Measurements from ENCODE around the gene CST3. TPM values are rescaled to one million over a fixed set of nuclear protein-coding genes. Genes with fewer than 3 reads are reported as not detected.

The CST3 gene
- total RNA-seq, 2 donors from 2014 or later: 884 to 914 TPM

DNA sequence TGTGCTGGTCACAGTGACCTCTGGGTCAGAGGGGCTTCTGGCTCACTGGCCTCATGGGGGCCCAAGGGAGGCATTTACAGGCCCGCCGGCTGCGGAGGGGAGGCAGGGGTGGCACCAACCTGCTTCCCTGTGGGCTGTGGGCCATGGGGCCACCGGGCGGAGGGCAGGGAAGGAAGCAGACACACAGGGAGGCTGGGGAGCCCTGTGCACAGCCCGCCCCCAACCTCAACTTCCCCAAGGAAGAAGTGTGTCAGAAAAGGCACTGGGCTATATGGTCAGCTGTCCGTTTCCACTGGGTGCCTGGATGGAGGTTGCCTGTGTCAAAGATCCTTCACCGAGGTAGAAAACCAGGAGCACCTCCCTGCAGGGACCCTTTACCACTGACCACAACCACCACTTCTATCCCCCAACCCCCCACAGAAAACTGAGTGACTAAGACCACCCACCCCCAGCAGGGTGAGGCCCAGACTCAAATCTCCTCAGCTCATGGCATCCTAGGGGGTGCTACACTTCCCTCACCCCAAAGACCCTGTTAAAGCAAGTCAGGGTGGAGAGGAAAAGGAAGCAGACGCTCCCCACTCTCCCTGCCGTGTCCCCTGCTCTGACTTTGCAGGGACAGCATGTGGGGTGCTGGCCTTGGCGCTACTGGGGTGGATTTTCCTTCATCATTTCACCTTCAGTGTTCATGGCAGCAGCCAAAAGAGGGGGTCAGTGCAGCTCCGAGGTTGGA lies 5.6 kb downstream of the CST3 start:
- DNase-seq (ENCODE audit: low spot score): no peak
- Histone ChIP-seq H3K27ac (no peak overlapping the region), H3K4me1 (peaks cover 0 to 57% of the 10 kb centered on the region in 2 donors), H3K9me3 (no peaks in the 10 kb centered on the region), H3K36me3 (peaks cover 21% of the 10 kb centered on the region), H3K4me3 (no peak overlapping the region), H3K27me3 (no peaks in the 10 kb centered on the region)
- TF ChIP-seq, protein P1, sequence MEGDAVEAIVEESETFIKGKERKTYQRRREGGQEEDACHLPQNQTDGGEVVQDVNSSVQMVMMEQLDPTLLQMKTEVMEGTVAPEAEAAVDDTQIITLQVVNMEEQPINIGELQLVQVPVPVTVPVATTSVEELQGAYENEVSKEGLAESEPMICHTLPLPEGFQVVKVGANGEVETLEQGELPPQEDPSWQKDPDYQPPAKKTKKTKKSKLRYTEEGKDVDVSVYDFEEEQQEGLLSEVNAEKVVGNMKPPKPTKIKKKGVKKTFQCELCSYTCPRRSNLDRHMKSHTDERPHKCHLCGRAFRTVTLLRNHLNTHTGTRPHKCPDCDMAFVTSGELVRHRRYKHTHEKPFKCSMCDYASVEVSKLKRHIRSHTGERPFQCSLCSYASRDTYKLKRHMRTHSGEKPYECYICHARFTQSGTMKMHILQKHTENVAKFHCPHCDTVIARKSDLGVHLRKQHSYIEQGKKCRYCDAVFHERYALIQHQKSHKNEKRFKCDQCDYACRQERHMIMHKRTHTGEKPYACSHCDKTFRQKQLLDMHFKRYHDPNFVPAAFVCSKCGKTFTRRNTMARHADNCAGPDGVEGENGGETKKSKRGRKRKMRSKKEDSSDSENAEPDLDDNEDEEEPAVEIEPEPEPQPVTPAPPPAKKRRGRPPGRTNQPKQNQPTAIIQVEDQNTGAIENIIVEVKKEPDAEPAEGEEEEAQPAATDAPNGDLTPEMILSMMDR (IDR thresholded peaks at IDR 0.05): no peak

DNA sequence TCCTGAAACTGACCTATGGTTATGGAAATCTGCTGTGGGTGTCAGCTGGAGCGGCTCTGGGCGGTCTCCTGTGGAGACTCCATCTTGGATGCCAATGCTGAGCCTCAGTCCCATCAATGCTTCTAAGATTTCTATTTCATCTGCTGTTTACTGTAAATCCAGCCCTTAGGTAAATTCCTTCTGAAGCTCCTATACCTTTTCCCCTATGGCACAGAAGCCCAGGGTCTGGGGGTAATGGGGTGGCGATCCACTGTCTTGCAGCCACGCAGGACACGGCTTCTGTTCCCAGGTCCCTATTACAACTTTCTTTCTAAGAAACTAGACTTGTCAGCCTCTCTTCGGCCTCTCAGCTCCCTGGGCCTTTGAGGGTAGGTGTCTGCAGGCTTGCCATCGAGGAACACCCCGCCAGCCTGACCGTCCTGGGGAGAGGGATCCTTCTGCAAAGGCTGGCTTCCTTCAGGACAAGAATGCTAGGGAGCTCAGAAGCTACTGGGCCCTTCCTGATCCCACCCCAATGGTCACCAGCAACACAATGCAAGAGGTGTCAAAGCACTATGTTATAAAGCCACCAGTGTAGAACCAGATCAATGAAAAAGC lies 6.4 kb downstream of the CST3 start:
- peaks cover 21% of the 10 kb centered on the region for H3K36me3 ChIP-seq
- no peak for DNase-seq (ENCODE audit: low spot score)
- peaks cover 0 to 54% of the 10 kb centered on the region in 2 donors for H3K4me1 ChIP-seq
- H3K9me3 ChIP-seq: no peaks in the 10 kb centered on the region
- TF ChIP-seq, protein P1 (IDR thresholded peaks at IDR 0.05): no peak
- no peak overlapping the region for H3K27ac ChIP-seq
- H3K4me3 ChIP-seq: no peak overlapping the region
- H3K27me3 ChIP-seq: no peaks in the 10 kb centered on the region

DNA sequence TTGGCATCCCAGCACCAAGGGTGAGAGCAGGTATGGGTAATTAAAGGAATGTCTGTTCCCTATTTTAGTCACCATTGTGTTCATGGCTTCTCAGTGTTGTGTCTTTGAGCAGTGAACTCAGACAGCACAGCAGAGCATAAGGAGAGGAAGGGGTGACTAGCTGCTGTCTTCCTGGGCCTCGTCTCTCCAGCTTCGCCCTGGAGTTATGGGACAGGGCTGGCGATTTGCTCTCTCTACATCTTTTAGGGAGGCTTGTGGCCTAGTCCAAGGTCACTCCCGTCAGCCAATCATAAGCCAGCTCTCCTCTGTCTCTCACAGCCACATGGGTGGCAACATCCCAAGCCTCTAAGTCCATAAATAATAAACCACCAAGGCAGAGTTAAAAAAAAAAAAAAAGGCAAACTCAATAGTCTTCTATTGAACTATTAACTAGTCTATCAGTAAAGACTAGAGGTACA lies 7.3 kb downstream of the CST3 start:
- Histone ChIP-seq H3K4me3 (no peak overlapping the region), H3K27me3 (no peaks in the 10 kb centered on the region), H3K27ac (peak overlapping the region; percentile 31 to 72), H3K4me1 (peaks cover 0 to 50% of the 10 kb centered on the region in 2 donors), H3K36me3 (peaks cover 21% of the 10 kb centered on the region), H3K9me3 (no peaks in the 10 kb centered on the region)
- DNase-seq (ENCODE audit: low spot score): no peak
- TF ChIP-seq, protein P1 (IDR thresholded peaks at IDR 0.05): no peak

DNA sequence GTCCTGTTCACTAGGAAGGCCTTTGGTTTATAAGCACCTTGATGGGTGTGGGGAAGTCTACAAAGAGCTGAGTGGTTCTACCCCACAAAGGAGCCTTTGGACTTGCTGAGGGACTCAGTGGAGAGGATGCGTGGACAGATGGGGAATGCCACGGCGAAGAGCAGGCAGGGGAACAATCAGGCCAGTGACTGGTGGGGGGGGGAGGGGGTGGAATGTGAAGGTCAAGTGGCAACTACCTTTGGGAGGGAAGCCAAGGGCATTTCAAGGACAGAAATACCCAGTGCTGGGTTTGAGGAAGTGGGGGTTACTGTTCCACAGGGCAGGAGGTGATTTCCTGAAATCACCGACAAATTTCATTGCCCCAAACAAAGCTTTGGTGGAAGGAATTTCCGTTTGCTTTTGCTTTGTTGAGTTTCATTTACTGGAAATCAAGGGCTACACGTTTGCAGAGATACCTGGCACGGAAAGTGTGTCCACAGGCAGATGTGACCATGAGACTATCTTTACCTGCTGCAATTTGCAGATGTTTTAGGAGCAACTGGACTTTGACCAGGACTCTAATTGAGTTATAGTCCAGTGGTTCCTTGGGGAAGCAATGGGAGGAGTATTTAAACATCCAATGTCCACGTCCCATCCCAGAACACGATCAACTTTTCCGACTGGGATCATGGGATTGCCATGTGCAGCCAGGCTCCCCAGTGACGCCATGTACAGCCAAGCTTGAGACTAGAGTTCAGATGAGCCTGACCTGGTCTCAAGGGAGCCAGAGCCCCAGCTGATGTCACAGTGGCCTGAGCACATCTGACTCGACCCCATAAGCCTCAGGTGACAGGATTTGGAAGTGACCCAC lies 8.0 kb downstream of the CST3 start:
- H3K27me3 ChIP-seq: no peaks in the 10 kb centered on the region
- no peaks in the 10 kb centered on the region for H3K9me3 ChIP-seq
- no peak for DNase-seq (ENCODE audit: low spot score)
- peaks cover 0 to 44% of the 10 kb centered on the region in 2 donors for H3K4me1 ChIP-seq
- peak overlapping the region; percentile 54 to 72 for H3K27ac ChIP-seq
- H3K36me3 ChIP-seq: peaks cover 21% of the 10 kb centered on the region
- TF ChIP-seq, protein P1 (IDR thresholded peaks at IDR 0.05): no peak
- H3K4me3 ChIP-seq: no peak overlapping the region

- Histone ChIP-seq H3K27me3 (no peaks in the 10 kb centered on the region), H3K36me3 (peaks cover 19% of the 10 kb centered on the region), H3K4me1 (peaks cover 0 to 40% of the 10 kb centered on the region in 2 donors), H3K4me3 (no peak overlapping the region), H3K27ac (peak overlapping the region; percentile 54 to 72), H3K9me3 (no peaks in the 10 kb centered on the region)
- TF ChIP-seq, protein P1 (IDR thresholded peaks at IDR 0.05): no peak
- DNase-seq (ENCODE audit: low spot score): peak; percentile 83
Observed at GRCh38 chr20:23629017-23629541, 8.7 kb downstream of the CST3 start.

Measured in right atrium auricular region (tissue), 2 donors.